ENCODE measurements around the gene HSPB2. TPM values are rescaled to one million over a fixed set of nuclear protein-coding genes. Genes with fewer than 3 reads are reported as not detected.

HSPB2 gene
- total RNA-seq, 4 donors from 2014 or later: 3.1 TPM; not detected in 3

DNA sequence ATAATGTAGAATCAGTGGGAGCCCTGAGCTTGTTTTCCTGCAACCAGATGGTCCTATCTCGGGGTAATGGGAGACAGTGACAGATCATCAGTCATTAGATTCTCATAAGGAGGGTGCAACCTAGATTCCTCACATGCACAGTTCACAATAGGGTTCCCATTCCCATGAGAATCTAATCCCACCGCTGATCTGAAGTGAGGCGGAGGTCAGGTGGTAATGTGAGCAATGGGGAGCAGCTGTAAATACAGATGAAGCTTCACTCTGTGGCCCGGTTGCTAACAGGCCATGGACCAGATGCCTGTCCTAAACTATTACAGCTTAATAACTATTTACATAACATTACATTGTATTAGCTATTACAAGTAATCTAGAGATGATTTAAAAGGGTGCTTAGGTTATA, 41.6 kb downstream of the HSPB2 start:
- Histone ChIP-seq H3K27me3 (no peaks in the 10 kb centered on the region), H3K9me3 (no peaks in the 10 kb centered on the region), H3K4me3 (no peak overlapping the region), H3K27ac (no peak overlapping the region), H3K4me1 (no peaks in the 10 kb centered on the region), H3K36me3 (no peaks in the 10 kb centered on the region)
- no peak for DNase-seq (ENCODE audit: low spot score in 2 of 2)
- TF ChIP-seq EP300 (IDR thresholded peaks at IDR 0.05): no peak
- no peak for TF ChIP-seq POLR2A (IDR thresholded peaks at IDR 0.05)
- no peak for TF ChIP-seq POLR2AphosphoS5 (IDR thresholded peaks at IDR 0.05)
- TF ChIP-seq, protein P1, sequence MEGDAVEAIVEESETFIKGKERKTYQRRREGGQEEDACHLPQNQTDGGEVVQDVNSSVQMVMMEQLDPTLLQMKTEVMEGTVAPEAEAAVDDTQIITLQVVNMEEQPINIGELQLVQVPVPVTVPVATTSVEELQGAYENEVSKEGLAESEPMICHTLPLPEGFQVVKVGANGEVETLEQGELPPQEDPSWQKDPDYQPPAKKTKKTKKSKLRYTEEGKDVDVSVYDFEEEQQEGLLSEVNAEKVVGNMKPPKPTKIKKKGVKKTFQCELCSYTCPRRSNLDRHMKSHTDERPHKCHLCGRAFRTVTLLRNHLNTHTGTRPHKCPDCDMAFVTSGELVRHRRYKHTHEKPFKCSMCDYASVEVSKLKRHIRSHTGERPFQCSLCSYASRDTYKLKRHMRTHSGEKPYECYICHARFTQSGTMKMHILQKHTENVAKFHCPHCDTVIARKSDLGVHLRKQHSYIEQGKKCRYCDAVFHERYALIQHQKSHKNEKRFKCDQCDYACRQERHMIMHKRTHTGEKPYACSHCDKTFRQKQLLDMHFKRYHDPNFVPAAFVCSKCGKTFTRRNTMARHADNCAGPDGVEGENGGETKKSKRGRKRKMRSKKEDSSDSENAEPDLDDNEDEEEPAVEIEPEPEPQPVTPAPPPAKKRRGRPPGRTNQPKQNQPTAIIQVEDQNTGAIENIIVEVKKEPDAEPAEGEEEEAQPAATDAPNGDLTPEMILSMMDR (IDR thresholded peaks at IDR 0.05): no peak
- 93% methylated on average over 4 of the region's 4 CpGs for WGBS

- 95% methylated on average over 10 of the region's 12 CpGs for WGBS
- no peak overlapping the region for H3K4me3 ChIP-seq
- no peaks in the 10 kb centered on the region for H3K36me3 ChIP-seq
- H3K27ac ChIP-seq: no peak overlapping the region
- no peaks in the 10 kb centered on the region for H3K27me3 ChIP-seq
- no peak for DNase-seq (ENCODE audit: low spot score in 2 of 2)
- TF ChIP-seq, protein P1 (IDR thresholded peaks at IDR 0.05): no peak
- TF ChIP-seq EP300 (IDR thresholded peaks at IDR 0.05): no peak
- TF ChIP-seq POLR2A (IDR thresholded peaks at IDR 0.05): no peak
- TF ChIP-seq POLR2AphosphoS5 (IDR thresholded peaks at IDR 0.05): no peak
- no peaks in the 10 kb centered on the region for H3K9me3 ChIP-seq
- H3K4me1 ChIP-seq: no peaks in the 10 kb centered on the region
Observed at GRCh38 chr11:111957663-111958444, 45.3 kb downstream of the HSPB2 start.

DNA sequence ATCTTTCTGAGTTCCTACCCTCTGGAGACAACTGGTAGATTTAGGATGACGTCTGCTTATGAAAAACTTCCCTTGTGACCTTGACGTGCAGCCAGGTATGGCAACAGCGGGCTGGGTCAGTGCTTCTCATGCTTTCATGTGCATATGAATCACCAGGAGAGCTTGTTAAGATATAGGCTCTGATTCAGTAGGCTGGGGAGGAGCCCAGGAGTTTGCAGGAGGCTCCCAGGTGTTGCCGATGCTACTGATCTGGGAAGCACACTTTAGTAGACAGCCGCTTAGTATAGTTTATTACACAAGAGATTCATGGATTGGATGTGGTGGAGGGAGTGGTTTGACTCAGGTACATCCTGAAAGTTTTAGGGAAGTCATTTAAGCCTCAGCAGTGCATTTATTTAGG, 48.4 kb downstream of the HSPB2 start:
- Histone ChIP-seq H3K36me3 (no peaks in the 10 kb centered on the region), H3K4me1 (no peaks in the 10 kb centered on the region), H3K9me3 (no peaks in the 10 kb centered on the region), H3K27ac (no peak overlapping the region), H3K27me3 (no peaks in the 10 kb centered on the region), H3K4me3 (no peak overlapping the region)
- WGBS: 56% methylated on average over 5 of the region's 5 CpGs
- no peak for DNase-seq (ENCODE audit: low spot score in 2 of 2)
- TF ChIP-seq EP300 (IDR thresholded peaks at IDR 0.05) (no peak), POLR2A (IDR thresholded peaks at IDR 0.05) (no peak), POLR2AphosphoS5 (IDR thresholded peaks at IDR 0.05) (no peak)
- TF ChIP-seq, protein P1 (IDR thresholded peaks at IDR 0.05): no peak

DNA sequence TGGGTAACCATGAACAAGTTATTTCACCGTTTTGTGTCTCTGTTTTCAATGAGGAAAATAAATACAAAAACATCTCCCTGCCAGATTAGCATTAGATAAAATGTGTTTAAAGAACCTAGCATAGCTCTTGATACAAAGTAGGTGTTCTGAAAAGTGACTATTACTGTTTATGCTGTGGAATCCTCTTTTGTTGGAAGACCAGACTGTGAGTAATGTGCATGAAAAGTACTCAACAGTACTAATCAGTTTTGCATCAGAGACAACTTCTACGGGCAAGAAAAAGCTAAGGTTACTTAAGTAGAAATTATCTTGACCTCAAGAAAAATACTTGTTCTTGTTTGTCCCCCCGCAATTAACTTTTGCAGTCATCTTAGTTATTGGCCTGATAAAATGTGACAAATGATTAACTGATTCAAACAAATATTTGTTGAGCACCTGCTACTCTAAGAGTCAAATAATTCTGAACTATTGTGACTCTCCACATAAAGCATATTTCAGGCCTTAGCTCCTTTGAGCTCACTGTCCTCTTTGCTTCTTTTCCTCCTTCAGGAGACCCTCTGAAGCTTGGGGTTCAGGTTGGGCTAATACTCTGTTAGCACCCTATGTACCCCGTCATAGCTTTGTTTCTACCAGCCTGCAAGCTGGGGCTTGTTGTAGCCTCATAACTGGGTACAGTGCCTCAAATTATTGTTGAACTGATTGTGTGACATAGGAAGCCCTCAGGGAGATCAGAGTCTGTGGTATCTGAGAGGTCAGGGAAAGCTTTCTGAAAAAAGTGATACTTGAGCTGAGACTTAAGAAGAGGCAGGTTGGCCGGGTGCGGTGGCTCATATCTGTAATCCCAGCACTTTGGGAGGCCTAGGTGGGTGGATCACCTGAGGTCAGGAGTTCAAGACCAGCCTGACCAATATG, 49.1 kb downstream of the HSPB2 start:
- H3K27me3 ChIP-seq: no peaks in the 10 kb centered on the region
- no peaks in the 10 kb centered on the region for H3K4me1 ChIP-seq
- no peaks in the 10 kb centered on the region for H3K9me3 ChIP-seq
- no peak overlapping the region for H3K27ac ChIP-seq
- DNase-seq (ENCODE audit: low spot score in 2 of 2): no peak
- WGBS: 77% methylated on average over 6 of the region's 6 CpGs
- H3K4me3 ChIP-seq: no peak overlapping the region
- TF ChIP-seq POLR2AphosphoS5 (IDR thresholded peaks at IDR 0.05): no peak
- TF ChIP-seq, protein P1 (IDR thresholded peaks at IDR 0.05): no peak
- no peak for TF ChIP-seq POLR2A (IDR thresholded peaks at IDR 0.05)
- TF ChIP-seq EP300 (IDR thresholded peaks at IDR 0.05): no peak
- H3K36me3 ChIP-seq: no peaks in the 10 kb centered on the region

Other genes with a start within 250 kb of the HSPB2 start
- 10 to 100 TPM; 27.9 to 39.8 (median 31.8) TPM for gene PPP2R1B, start 146.3 kb upstream of the HSPB2 start, total RNA-seq
- 10 to 100 TPM; 26.2 to 74.3 (median 31.4) TPM for gene ALG9, start 41.2 kb upstream of the HSPB2 start, total RNA-seq
- gene FDXACB1, start 33.6 kb upstream of the HSPB2 start, total RNA-seq: 1 to 10 TPM; 3.5 to 5.6 (median 3.9) TPM
- 10 to 100 TPM; 27.7 to 42.4 (median 32.7) TPM for gene CFAP68, start 33.2 kb upstream of the HSPB2 start, total RNA-seq
- gene CRYAB, start 964 bp upstream of the HSPB2 start, total RNA-seq: 100 to 1,000 TPM; 144 to 203 (median 176) TPM
- gene C11orf52, start 6.2 kb downstream of the HSPB2 start, total RNA-seq: 10 to 100 TPM in 1 of 4 donors, 1 to 10 TPM in 3; 7.5 to 10.4 (median 9.7) TPM
- 10 to 100 TPM; 11.8 to 20.9 (median 13.1) TPM for gene DIXDC1, start 24.6 kb downstream of the HSPB2 start, total RNA-seq
- gene DLAT, start 112.7 kb downstream of the HSPB2 start, total RNA-seq: 10 to 100 TPM; 16.0 to 32.5 (median 24.4) TPM
- 1 to 10 TPM; 1.1 to 2.6 (median 2.3) TPM for gene PIH1D2, start 161.3 kb downstream of the HSPB2 start, total RNA-seq
- 10 to 100 TPM; 14.4 to 20.2 (median 17.1) TPM for gene NKAPD1, start 161.6 kb downstream of the HSPB2 start, total RNA-seq
- 10 to 100 TPM; 15.0 to 48.4 (median 37.1) TPM for gene TIMM8B, start 174.0 kb downstream of the HSPB2 start, total RNA-seq
- gene SDHD, start 174.1 kb downstream of the HSPB2 start, total RNA-seq: 100 to 1,000 TPM in 3 of 4 donors, 10 to 100 TPM in 1; 64.4 to 125 (median 109) TPM